Rectal smooth muscle tissue (tissue), 1 donor: ENCODE results near the gene MOV10L1.
"Not testable (repeated sequence)": the region's sequence is repeated elsewhere in the genome, so short reads cannot be mapped to it uniquely, and the experiment has no call there.

ENCODE experiments used
- H3K27ac ChIP-seq: one replicate; pipeline ENCODE4 v1.7.0; 2013; ENCODE audit warnings: low read depth, low read length, inconsistent platforms
- H3K27me3 ChIP-seq: one replicate; pipeline ENCODE4 v1.7.0; 2013; ENCODE audit warnings: low read length; ENCODE audit not compliant: control insufficient read depth, insufficient read depth
- H3K36me3 ChIP-seq: one replicate; pipeline ENCODE4 v1.7.0; 2013; ENCODE audit warnings: low read length; ENCODE audit not compliant: control insufficient read depth, insufficient read depth
- H3K4me1 ChIP-seq: one replicate; pipeline ENCODE4 v1.7.0; 2013; ENCODE audit warnings: low read length; ENCODE audit not compliant: control insufficient read depth, insufficient read depth
- H3K4me3 ChIP-seq: one replicate; pipeline ENCODE4 v1.7.0; 2013; ENCODE audit warnings: low read length
- H3K9ac ChIP-seq: one replicate; pipeline ENCODE4 v1.7.0; 2013; ENCODE audit warnings: low read length

The MOV10L1 gene

DNA sequence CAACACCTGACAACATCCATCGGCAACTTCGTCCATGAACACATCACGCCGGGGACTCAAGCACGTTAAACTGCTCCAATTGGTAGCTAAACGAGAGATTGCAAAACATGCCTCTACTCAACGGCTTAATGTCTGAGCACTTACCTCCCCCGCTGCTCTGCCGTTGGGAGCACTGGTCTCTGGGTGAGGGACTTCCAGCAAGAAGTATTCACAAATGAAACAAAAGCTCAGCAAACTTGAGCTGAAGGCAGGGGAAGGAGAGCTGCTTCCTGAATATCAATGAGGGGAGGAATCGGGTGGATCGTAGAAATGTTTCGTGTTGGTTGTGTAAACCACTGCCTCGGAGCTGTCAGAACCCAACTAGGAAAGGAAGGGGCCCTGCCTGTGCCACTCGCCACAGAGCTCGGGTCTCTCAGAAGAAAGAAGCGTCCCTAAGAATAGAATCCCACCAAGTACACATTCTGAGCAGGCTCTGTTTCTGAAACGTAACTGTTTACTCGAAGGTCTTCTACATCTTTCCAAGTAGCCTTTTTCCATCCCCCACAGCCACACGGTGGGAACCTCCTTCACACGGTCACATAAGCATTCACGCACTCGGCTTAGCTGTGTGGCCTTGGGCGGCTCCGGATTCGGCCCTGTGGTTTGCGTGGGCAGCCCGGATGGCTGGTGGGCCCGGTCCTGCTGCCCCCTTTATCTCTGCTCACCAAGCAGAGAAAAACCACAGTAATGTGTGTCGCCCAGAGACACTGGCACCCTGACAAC is 4.4 kb upstream of the MOV10L1 start, which contains the start of gene MLC1:
MLC1 (minus strand) TSS at position 216 of the 762 bp plus-strand sequence. CDS start 524 bp downstream, outside the sequence.
- H3K27ac ChIP-seq: no peak within 1 kb of the TSS

GRCh38 chr22:50086526-50086925 is 3.3 kb upstream of the MOV10L1 start:
- H3K27me3 ChIP-seq: peaks cover 8% of the 10 kb centered on the region
- H3K4me1 ChIP-seq: no peaks in the 10 kb centered on the region
- H3K27ac ChIP-seq: no peak overlapping the region
- no peak overlapping the region for H3K4me3 ChIP-seq
- H3K36me3 ChIP-seq: no peaks in the 10 kb centered on the region
- H3K9ac ChIP-seq: no peak overlapping the region

More for the DNA sequence above, 4.4 kb upstream of the MOV10L1 start, which contains the start of gene MLC1:
- Histone ChIP-seq H3K4me1 (no peaks in the 10 kb centered on the region), H3K9ac (no peak within 1 kb of the TSS), H3K4me3 (peak within 1 kb of the TSS; percentile 32), H3K27me3 (peaks cover 8% of the 10 kb centered on the region), H3K36me3 (no peaks in the 10 kb centered on the region)

- not testable (repeated sequence) for H3K27ac ChIP-seq, H3K9ac ChIP-seq, H3K36me3 ChIP-seq, H3K4me3 ChIP-seq, H3K4me1 ChIP-seq
- peaks cover 11% of the 10 kb centered on the region for H3K27me3 ChIP-seq
Measured at GRCh38 chr22:50086975-50087374, 2.8 kb upstream of the MOV10L1 start.

- H3K36me3 ChIP-seq: no peaks in the 10 kb centered on the region
- H3K27ac ChIP-seq: no peak overlapping the region
- H3K27me3 ChIP-seq: peaks cover 11% of the 10 kb centered on the region
- no peak overlapping the region for H3K4me3 ChIP-seq
- H3K9ac ChIP-seq: no peak overlapping the region
- H3K4me1 ChIP-seq: no peaks in the 10 kb centered on the region
Measured at GRCh38 chr22:50087646-50088045, 2.2 kb upstream of the MOV10L1 start.

- no peak overlapping the region for H3K4me3 ChIP-seq
- H3K36me3 ChIP-seq: no peaks in the 10 kb centered on the region
- H3K9ac ChIP-seq: no peak overlapping the region
- no peaks in the 10 kb centered on the region for H3K4me1 ChIP-seq
- peaks cover 9% of the 10 kb centered on the region for H3K27me3 ChIP-seq
- no peak overlapping the region for H3K27ac ChIP-seq
Measured at GRCh38 chr22:50088096-50088495, 1.7 kb upstream of the MOV10L1 start.

GRCh38 chr22:50089231-50089630 is 575 bp upstream of the MOV10L1 start:
- no peaks in the 10 kb centered on the region for H3K36me3 ChIP-seq
- no peak overlapping the region for H3K27ac ChIP-seq
- H3K27me3 ChIP-seq: peaks cover 6% of the 10 kb centered on the region
- H3K4me3 ChIP-seq: no peak overlapping the region
- no peak overlapping the region for H3K9ac ChIP-seq
- H3K4me1 ChIP-seq: no peaks in the 10 kb centered on the region

DNA sequence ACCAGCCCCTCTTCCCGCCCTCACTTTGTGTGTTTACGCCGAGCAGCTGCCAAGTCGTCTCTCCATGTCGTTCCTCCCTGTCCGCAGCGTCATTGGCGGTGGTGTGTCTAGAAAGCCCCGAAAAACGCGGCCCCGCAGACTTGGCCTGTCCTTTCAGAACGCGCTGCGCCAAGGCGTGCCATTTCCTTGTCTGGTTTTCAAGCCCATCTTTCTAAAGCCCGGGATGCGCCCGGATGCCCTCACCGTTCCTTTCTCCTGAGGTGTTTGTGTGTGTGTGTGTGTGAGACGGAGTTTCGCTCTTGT is 557 bp downstream of the MOV10L1 start:
- H3K36me3 ChIP-seq: no peaks in the 10 kb centered on the region
- H3K27ac ChIP-seq: no peak overlapping the region
- peaks cover 3% of the 10 kb centered on the region for H3K27me3 ChIP-seq
- H3K4me1 ChIP-seq: no peaks in the 10 kb centered on the region
- no peak overlapping the region for H3K9ac ChIP-seq
- no peak overlapping the region for H3K4me3 ChIP-seq

- Histone ChIP-seq H3K27ac (no peak overlapping the region), H3K4me1 (no peaks in the 10 kb centered on the region), H3K9ac (no peak overlapping the region), H3K36me3 (no peaks in the 10 kb centered on the region), H3K4me3 (no peak overlapping the region), H3K27me3 (peaks cover 3% of the 10 kb centered on the region)
Measured at GRCh38 chr22:50091092-50091768, 1.4 kb downstream of the MOV10L1 start.

- H3K4me3 ChIP-seq: no peak overlapping the region
- no peaks in the 10 kb centered on the region for H3K36me3 ChIP-seq
- H3K4me1 ChIP-seq: no peaks in the 10 kb centered on the region
- H3K27me3 ChIP-seq: peaks cover 3% of the 10 kb centered on the region
- H3K27ac ChIP-seq: no peak overlapping the region
- no peak overlapping the region for H3K9ac ChIP-seq
Measured at GRCh38 chr22:50092342-50092741, 2.5 kb downstream of the MOV10L1 start.

DNA sequence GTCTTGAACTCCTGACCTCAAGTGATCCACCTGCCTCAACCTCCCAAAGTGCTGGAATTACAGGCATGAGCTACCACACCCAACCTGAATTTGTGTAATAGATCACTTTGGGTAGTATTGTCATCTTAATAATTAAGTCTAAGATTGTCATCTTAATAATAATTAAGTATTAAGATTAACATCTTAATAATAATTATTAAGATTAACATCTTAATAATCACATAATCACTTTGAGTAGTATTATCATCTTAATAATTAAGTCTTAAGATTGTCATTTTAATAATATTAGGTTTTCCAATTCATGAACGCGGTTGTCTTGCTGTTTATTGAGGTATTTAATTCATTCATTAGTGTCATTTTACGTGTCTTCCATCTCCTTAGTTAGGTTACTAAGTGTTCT is 8.2 kb downstream of the MOV10L1 start:
- no peaks in the 10 kb centered on the region for H3K27me3 ChIP-seq
- no peak overlapping the region for H3K27ac ChIP-seq
- no peaks in the 10 kb centered on the region for H3K36me3 ChIP-seq
- H3K9ac ChIP-seq: no peak overlapping the region
- no peaks in the 10 kb centered on the region for H3K4me1 ChIP-seq
- H3K4me3 ChIP-seq: no peak overlapping the region

DNA sequence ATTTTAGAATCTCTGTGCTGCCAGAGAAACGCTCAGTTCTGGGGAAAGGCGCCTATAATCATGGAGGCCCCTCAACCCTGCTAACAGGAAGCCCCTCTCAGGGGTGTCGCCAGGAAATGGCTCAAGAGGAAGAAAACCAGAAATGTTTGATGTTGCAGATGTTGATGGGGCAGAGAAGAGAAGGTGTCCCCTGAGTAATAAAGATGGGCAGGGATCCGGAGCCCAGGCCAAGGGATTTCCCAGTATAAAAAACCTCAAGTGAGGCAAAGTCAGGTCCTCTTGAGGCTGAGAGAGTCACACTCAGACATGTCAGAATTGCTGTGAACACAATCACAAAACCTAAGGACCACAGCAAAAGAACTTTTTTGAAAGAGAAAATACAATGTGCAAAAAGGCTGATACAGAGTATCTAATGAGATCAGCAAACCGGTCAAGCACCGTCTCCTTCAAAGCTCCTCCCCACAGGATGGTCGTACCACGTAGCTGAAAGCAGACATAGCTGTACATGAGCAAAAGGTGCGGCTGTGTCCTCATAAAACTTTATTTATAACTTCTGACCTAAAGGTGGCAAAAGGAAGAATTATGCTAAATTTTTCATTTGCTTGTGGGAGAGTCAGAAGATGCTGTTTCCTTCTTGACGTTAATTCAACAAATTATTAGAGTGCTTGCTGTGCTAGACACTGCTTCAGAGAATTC is 12.2 kb downstream of the MOV10L1 start:
- no peak overlapping the region for H3K4me3 ChIP-seq
- H3K9ac ChIP-seq: no peak overlapping the region
- H3K36me3 ChIP-seq: no peaks in the 10 kb centered on the region
- no peaks in the 10 kb centered on the region for H3K4me1 ChIP-seq
- no peak overlapping the region for H3K27ac ChIP-seq
- H3K27me3 ChIP-seq: no peaks in the 10 kb centered on the region

DNA sequence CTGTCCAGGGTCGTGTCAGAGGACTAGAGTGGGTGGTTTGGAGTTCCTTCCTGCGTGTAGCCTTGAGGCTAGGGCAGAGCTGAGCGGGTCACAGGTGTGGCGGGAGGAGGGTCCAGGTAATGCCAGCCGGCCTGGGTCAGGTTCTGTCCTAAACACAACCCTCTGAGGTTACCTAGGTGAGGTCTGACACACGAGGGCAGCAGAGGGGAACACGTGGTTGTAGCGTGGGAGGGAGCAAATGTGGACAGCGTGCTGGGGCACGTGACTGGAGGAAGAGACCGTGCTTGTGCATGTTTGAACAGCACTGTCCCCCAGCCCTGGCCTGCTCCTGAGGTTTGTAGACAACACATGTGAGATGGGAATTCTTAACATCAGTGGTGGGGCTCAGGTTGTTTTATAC is 13.1 kb downstream of the MOV10L1 start:
- Histone ChIP-seq H3K27ac (no peak overlapping the region), H3K4me3 (no peak overlapping the region), H3K36me3 (no peaks in the 10 kb centered on the region), H3K4me1 (no peaks in the 10 kb centered on the region), H3K9ac (no peak overlapping the region), H3K27me3 (no peaks in the 10 kb centered on the region)
